HG03460 (cell line): ENCODE data around the gene DHRS1.
"Not testable (repeated sequence)": the region's sequence is repeated elsewhere in the genome, so short reads cannot be mapped to it uniquely, and the experiment has no call there.

Experiments used
- ATAC-seq: cut with Tn5 transposase; IDR thresholded peaks from one replicate; pipeline ENCODE4 v1.9.1; 2021; ENCODE audit not compliant: unreplicated experiment

Gene DHRS1

DNA sequence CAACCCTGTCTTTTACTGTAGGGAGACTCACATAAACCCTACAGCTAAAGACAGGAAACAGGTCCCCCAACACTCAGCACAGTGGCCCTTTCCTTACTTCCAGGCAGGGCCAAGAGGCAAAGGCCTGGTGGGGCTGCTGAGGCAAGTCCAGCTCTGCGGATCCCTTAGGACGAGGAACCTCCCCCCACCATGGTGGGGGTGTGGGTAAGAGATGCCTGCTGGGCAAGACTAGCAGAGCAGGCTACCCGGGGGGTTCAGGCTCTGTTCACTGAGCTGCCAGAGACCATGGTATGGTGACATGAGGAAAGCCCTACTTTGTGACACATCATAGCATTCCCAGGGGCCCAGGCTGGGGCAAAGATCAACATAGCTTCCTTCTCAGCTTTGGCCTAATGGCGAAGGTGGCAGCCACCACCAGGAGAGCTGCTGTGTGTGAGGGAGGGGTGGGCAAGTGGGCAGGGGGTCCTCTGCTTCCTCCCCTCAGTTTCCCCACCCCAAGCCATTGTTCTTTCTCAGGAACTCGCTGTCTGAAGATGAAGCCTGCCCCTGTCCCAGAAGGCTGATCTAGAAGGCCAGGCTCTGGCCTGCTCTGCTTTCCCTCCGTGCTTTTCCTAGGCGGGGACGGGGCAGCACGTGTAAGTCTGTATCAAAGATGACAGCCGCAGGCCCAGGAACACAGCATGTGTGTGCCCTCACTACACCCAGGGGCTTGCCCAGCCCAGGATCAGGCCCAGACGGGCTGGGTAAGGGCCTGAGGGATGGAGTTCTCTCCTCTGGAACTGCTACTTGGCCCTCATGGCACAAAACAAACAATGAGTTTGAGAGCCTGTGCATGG is 47.1 kb downstream of the DHRS1 start:
- ATAC-seq: no peak

DNA sequence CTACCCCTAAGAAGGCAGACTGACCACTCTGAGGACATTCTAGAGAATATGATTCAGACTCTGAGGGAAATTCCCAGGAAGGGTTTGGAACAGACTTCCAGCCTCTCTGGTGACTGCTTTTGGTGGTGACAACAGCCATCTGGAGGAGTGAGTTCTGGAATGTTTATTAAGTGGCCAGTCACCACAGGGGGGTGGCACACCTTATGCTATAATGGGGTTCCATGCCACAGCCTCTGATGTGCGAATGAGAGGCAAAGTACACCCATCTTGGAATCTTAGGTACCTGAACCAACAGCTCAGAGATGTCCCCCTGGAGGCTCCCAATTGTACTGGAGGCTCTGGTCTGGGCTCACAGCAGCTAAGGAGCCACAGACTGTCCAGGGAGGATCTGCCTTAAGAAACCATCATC is 47.7 kb downstream of the DHRS1 start:
- no peak for ATAC-seq

DNA sequence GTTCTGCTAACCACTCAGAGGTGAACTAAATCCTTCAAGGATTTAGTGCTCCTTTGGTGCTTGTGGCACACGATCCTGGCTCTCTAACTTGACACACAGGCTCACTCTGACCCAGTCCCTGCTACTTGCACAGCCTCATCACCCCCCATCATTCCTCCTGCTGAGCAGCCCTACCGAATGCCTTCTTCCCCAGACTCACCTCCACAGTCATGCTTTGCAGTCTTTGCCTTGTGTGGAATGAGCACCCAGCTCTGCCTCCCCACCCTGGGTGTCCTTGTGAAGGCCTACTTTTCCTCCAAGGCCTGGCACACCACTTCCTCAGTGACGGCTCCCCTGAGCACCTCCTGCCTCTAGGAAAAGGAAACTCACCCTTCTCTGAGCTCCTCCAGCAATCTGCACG is 49.2 kb downstream of the DHRS1 start:
- no peak for ATAC-seq

DNA sequence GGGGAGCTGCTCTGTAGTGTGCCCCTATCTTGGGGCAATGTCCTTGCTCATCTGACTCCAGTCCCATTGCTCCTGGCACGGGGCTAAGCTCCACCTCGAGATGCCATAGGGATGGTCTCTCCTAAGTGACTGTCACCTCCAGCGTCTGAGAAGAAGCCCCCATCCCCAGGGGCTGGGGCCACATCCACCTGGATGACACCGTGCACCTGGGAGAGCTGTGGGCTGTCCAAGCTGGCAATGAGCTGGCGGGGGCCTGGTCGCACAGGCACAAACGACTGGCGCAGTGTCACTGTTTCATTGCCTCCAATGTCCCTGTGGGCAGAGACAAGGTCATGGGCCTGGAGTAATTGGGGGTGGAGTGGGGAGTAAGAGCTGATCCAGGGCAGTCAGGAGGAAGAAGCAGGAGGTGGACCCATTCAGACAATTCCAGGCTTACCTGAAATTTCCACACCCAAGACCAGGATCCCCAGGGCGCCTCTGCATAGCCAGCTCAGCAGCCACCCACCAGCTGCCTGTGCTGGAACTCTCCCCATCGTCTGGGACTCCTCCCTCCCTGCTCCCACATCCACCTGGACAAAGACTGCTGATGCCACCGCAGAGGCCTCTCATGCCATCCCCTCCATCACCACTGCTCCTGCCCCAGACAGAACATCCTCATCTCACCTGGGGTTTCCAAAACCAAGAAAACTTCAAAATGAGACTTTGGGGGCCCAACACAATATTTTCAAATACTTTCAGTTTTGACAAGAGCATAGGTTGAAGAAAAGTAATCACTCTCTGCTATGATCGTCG is 50.2 kb downstream of the DHRS1 start:
- ATAC-seq: no peak

DNA sequence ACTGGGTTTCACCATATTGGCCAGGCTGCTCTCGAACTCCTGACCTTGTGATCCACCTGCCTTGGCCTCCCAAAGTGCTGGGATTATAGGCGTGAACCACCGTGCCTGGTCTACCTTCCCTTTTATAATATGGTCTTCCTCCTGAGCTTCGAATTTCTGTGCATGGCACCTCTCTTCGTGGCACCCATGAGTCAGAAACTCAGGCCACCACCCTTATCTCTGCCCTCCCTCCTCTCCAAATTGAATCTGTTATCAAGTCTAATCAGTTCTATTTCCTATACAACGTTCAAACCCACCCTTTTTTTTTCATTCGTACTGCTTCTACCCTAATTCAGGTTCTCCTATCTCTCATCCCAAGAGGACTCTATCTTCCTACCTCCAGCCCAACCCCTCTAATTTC is 52.2 kb downstream of the DHRS1 start:
- ATAC-seq: no peak

DNA sequence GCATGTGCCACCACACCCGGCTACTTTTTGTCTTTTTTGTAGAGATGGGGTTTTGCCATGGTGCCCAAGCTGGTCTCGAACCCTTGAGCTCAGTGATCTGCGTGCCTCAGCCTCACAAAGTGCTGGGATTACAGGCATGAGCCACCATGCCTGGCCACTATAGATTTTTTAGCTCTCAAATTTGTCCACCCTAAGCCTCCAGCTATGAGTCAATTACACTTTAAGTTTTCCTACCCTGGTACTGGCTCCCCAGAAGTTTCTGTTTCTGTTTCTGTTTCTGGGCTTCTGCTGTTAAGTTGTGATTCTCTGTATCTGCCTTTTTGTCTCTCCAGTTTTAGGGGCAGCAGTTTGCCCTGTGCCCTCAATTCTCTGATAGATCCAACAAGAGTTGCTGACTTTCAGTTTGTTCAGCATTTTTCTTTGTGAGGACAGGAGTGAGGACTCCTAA is 52.8 kb downstream of the DHRS1 start:
- no peak for ATAC-seq

DNA sequence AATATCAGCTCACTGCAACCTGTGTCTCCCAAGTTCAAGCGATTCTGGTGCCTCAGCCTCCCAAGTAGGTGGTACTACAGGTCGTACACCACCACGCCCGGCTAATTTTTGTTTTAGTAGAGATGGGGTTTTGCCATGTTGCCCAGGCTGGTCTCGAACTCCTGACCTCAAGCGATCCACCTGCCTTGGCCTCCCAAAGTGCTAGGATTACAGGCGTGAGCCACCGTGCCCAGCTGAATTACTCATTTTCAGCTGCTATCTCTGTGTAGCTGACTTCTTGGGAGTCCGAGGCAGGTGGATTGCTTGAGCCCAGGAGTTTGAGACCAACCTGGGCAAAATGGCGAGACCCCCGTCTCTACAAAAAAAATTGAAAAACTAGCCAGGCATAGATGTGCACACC is 54.2 kb downstream of the DHRS1 start:
- ATAC-seq: not testable (repeated sequence)

DNA sequence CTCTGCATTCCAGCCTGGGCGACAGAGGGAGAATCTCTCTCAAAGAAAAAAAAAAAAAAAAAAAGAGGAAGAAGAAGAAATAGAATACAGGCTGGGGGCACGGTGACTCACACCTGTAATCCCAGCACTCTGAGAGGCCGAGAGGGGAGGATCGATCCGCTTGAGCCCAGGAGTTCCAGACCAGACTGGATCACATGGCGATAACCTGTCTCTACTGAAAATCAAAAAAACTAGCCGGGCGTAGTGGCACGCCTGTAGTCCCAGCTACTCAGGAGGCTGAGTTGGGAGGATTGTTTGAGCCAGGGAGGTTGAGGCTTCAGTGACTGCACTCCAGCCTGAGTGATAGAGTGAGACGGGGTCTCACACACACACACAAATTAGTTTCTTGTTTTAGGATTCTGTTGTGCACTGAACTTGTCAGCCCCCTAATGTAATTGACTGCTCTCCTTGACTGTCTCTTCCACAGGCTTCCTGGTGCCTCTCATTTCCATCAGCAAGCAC is 56.2 kb downstream of the DHRS1 start:
- ATAC-seq: no peak

DNA sequence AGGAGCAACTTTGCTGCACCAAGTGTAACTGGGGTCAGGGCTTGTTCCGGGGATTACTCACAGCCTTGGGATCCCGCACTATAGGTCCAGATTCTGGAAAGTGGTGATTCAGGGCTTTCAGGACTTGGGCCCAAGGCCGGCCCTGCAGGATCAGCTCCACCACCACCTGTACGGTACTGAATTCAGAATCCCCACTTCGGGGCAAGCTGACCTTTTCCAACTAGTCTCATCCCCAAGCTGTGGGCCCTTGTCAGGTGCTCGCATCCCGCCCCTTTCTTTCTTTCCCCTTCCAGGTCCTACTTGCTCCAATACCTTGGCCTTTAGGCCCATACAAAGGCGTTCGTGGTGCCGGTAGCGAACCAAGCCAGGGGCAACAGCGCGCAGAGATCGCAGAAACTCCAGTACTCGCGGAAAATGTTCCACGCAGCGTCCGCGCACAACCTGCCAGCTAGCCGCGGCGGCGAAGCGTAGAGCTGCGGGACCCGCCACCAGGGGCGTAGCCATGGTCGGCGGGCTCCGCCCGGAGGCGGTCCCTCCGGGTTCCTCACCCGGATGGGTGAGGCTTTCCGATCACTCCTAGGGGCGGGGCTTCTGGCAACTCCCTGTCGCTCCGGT is 57.6 kb downstream of the DHRS1 start:
- peak; percentile 78 for ATAC-seq
